Mesangial cell (primary cell): ENCODE measurements around the gene MAGED1. TPM values are rescaled to one million over a fixed set of nuclear protein-coding genes. Genes with fewer than 3 reads are reported as not detected.

Experiments used
- total RNA-seq: library from RNA; depleted of rRNA; stranded (reverse); fragments of >200 nt; gene quantifications from 2 replicates; pipeline ENCODE4 v1.2.3, GENCODE V29; 2015

The MAGED1 gene, protein sequence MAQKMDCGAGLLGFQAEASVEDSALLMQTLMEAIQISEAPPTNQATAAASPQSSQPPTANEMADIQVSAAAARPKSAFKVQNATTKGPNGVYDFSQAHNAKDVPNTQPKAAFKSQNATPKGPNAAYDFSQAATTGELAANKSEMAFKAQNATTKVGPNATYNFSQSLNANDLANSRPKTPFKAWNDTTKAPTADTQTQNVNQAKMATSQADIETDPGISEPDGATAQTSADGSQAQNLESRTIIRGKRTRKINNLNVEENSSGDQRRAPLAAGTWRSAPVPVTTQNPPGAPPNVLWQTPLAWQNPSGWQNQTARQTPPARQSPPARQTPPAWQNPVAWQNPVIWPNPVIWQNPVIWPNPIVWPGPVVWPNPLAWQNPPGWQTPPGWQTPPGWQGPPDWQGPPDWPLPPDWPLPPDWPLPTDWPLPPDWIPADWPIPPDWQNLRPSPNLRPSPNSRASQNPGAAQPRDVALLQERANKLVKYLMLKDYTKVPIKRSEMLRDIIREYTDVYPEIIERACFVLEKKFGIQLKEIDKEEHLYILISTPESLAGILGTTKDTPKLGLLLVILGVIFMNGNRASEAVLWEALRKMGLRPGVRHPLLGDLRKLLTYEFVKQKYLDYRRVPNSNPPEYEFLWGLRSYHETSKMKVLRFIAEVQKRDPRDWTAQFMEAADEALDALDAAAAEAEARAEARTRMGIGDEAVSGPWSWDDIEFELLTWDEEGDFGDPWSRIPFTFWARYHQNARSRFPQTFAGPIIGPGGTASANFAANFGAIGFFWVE
- 180 and 247 TPM in 2 replicates for total RNA-seq

DNA sequence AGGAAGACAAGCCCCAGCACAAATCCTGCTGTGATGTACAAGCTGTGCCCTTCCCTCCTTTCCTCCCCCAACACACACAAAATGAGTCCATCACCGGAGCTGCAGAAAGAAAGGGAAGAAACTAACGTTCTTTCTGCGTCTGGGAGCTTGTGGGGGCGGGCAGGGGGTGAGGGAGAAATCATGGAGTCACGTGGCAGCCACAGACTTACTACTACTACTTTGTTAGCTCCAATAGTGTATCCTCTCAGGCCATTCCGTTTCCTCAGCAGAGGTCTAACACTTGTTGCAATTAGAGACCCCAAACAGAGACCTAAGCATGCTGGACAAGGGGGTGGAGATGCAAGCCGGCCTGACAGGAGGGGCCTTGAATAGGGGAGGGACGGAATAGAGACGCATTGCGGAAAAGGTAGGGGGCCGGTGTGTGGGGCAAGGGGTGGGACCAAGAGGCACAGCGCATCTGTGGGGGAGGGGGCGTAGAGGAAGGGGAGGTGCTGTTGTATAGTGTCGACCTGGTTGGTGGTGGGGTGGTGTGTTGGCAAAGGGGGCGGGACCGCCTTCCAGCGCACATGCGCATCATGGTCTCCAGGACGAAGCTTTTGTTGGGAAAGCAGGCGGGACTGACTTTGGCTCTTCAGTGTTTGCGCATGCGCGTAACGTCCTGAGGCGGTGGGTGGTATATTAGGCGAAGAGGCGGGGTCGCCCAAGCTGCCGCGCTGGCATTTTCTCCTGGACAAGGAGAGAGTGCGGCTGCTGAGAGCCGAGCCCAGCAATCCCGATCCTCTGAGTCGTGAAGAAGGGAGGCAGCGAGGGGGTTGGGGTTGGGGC, at the start of gene MAGED1:
Gene MAGED1 (plus strand): TSS at position 703 of the 825 bp plus-strand sequence. CDS start 682 bp downstream, outside the sequence.

Other genes with a start within 250 kb of the MAGED1 start
- gene CENPVL2, start 210.8 kb upstream of the MAGED1 start, total RNA-seq: not detected in 2 replicates
- gene CENPVL1, start 183.1 kb upstream of the MAGED1 start, total RNA-seq: not detected in 2 replicates
- 3.3 and 5.2 TPM in 2 replicates for gene GSPT2, start 150.2 kb upstream of the MAGED1 start, total RNA-seq
- gene MAGED4B, start 175.6 kb downstream of the MAGED1 start, total RNA-seq: 15.8 and 24.8 TPM in 2 replicates